H1 (cell line): Measurements from ENCODE around the gene CABP1. TPM values are rescaled to one million over a fixed set of nuclear protein-coding genes. Genes with fewer than 3 reads are reported as not detected.

Experiments used
- CTCF ChIA-PET: fragments of 300-600 bp; sonication (Branson Sonifier 250); formaldehyde crosslinking; loops from one replicate; lab custom pipeline; 2021; ENCODE audit not compliant: partially characterized antibody; lab: Charles Lee
- POLR2A ChIA-PET: fragments of 300-600 bp; sonication (Branson Sonifier 250); formaldehyde crosslinking; loops from one replicate; lab custom pipeline; 2021; ENCODE audit warnings: inconsistent platforms; ENCODE audit not compliant: partially characterized antibody; lab: Charles Lee
- DNase-seq, 2 experiments: peaks; one replicate each; pipeline versions ENCODE4 v3.0.0 to v3.0.0-alpha.2; 2010 to 2022; ENCODE audit warnings: low spot score in 2 of 2, low read depth in 1 of 2, mixed read lengths in 1 of 2
- FAIRE-seq: peaks from 2 replicates; lab custom pipeline; 2011; peaks lifted over from hg19 to GRCh38; lab: Jason Lieb, UNC
- H2AFZ ChIP-seq: 2 replicates; pipeline ENCODE4 v1.8.1; 2012; ENCODE audit warnings: low read length, inconsistent platforms
- H2AK5ac ChIP-seq: 2 replicates; pipeline ENCODE4 v1.6.1; 2013; ENCODE audit warnings: low read depth, low read length
- H2BK120ac ChIP-seq: replicated peaks from 2 replicates; pipeline ENCODE3; 2013; ENCODE audit warnings: low read depth, low read length, inconsistent platforms
- H2BK12ac ChIP-seq: 2 replicates; pipeline ENCODE4 v1.6.1; 2013; ENCODE audit warnings: low read depth, low read length
- H2BK15ac ChIP-seq: 2 replicates; pipeline ENCODE4 v1.6.1; 2013; ENCODE audit warnings: low read length
- H2BK20ac ChIP-seq: 2 replicates; pipeline ENCODE4 v1.6.1; 2013; ENCODE audit warnings: low read length
- H2BK5ac ChIP-seq: 2 replicates; pipeline ENCODE4 v1.6.1; 2013; ENCODE audit warnings: low read depth, low read length
- H3K14ac ChIP-seq: 2 replicates; pipeline ENCODE4 v1.6.1; 2013; ENCODE audit warnings: inconsistent platforms; ENCODE audit not compliant: insufficient read length
- H3K18ac ChIP-seq: 2 replicates; pipeline ENCODE4 v1.6.1; 2013; ENCODE audit warnings: low read length; ENCODE audit errors: extremely low read depth
- H3K23ac ChIP-seq: 2 replicates; pipeline ENCODE4 v1.6.1; 2013; ENCODE audit warnings: inconsistent platforms; ENCODE audit not compliant: insufficient read length
- H3K23me2 ChIP-seq: 2 replicates; pipeline ENCODE4 v1.6.1; 2013; ENCODE audit warnings: low read depth, low read length
- H3K27ac ChIP-seq: 2 replicates; pipeline ENCODE4 v1.6.1; 2011; ENCODE audit warnings: low read depth, low read length, inconsistent platforms
- H3K27me3 ChIP-seq, 4 experiments: replicated peaks in 1 of 4; 1 replicate in 1 of 4; 2 replicates in 3 of 4; pipeline versions ENCODE4 v1.6.1 to v1.8.1; 2011 to 2013; ENCODE audit warnings: low read length in 3 of 4, mild to moderate bottlenecking in 3 of 4, inconsistent platforms in 2 of 4, mixed read lengths in 2 of 4, moderate library complexity in 1 of 4; ENCODE audit not compliant: control insufficient read depth in 3 of 4, insufficient read depth in 3 of 4; ENCODE audit errors: extremely low read depth in 1 of 4
- H3K36me3 ChIP-seq, 4 experiments: 2 replicates each; pipeline versions ENCODE4 v1.6.1 to v1.8.1; 2011 to 2013; ENCODE audit warnings: mild to moderate bottlenecking in 4 of 4, low read length in 3 of 4, moderate library complexity in 2 of 4, control low read depth in 1 of 4, inconsistent platforms in 1 of 4; ENCODE audit not compliant: insufficient read depth in 4 of 4, control insufficient read depth in 2 of 4
- H3K4ac ChIP-seq: replicated peaks from 2 replicates; pipeline ENCODE3; 2013; ENCODE audit warnings: low read length, low read depth, mixed read lengths, inconsistent platforms; ENCODE audit not compliant: insufficient read length
- H3K4me1 ChIP-seq, 4 experiments: replicated peaks in 1 of 4; 1 replicate in 1 of 4; 2 replicates in 3 of 4; pipeline versions ENCODE4 v1.6.1 to v1.8.1; 2011 to 2013; ENCODE audit warnings: low read length in 3 of 4, inconsistent platforms in 2 of 4, mixed read lengths in 1 of 4; ENCODE audit not compliant: insufficient read depth in 4 of 4, control insufficient read depth in 3 of 4
- H3K4me2 ChIP-seq, 2 experiments: 2 replicates each; pipeline versions ENCODE4 v1.6.1 to v1.8.1; 2011 to 2013; ENCODE audit warnings: low read depth in 2 of 2, low read length in 2 of 2, control low read depth in 1 of 2, inconsistent platforms in 1 of 2, mild to moderate bottlenecking in 1 of 2; ENCODE audit not compliant: insufficient read depth in 1 of 2
- H3K4me3 ChIP-seq, 4 experiments: fragments of 200-600, 300-600 bp in 1 of 4; sonication (generic), shearing (Covaris generic), sonication (Bioruptor Twin) in 1 of 4; 2 replicates each; pipeline versions ENCODE4 v1.5.1 to v1.8.1; 2011 to 2016; ENCODE audit warnings: low read length in 4 of 4, low read depth in 3 of 4, control low read depth in 2 of 4, inconsistent platforms in 2 of 4, mild to moderate bottlenecking in 2 of 4, mixed read lengths in 1 of 4, moderate library complexity in 1 of 4; ENCODE audit not compliant: insufficient read depth in 2 of 4; ENCODE audit errors: extremely low read depth in 1 of 4
- H3K56ac ChIP-seq: replicated peaks from 2 replicates; pipeline ENCODE3; 2013; ENCODE audit warnings: low read depth, mild to moderate bottlenecking, mixed read lengths, low read length, inconsistent platforms; ENCODE audit not compliant: insufficient read length
- H3K79me1 ChIP-seq: 2 replicates; pipeline ENCODE4 v1.6.1; 2013; ENCODE audit warnings: low read depth, low read length, control low read depth
- H3K79me2 ChIP-seq, 2 experiments: 2 replicates each; pipeline versions ENCODE4 v1.6.1 to v1.8.1; 2012 to 2013; ENCODE audit warnings: low read length in 2 of 2, mild to moderate bottlenecking in 2 of 2, inconsistent platforms in 1 of 2; ENCODE audit not compliant: insufficient read depth in 2 of 2, control insufficient read depth in 1 of 2
- H3K9ac ChIP-seq, 4 experiments: replicated peaks in 1 of 4; 1 replicate in 1 of 4; 2 replicates in 3 of 4; pipeline versions ENCODE4 v1.6.1 to v1.8.1; 2011 to 2013; ENCODE audit warnings: low read depth in 3 of 4, low read length in 3 of 4, control low read depth in 2 of 4, mild to moderate bottlenecking in 2 of 4, moderate library complexity in 2 of 4, inconsistent platforms in 1 of 4; ENCODE audit errors: extremely low read depth in 1 of 4
- H3K9me3 ChIP-seq, 2 experiments: 2 replicates each; pipeline versions ENCODE4 v1.6.1 to v1.8.1; 2012 to 2013; ENCODE audit warnings: mild to moderate bottlenecking in 2 of 2, moderate library complexity in 2 of 2, control low read depth in 1 of 2, inconsistent platforms in 1 of 2, low read depth in 1 of 2, low read length in 1 of 2, mixed read lengths in 1 of 2; ENCODE audit not compliant: insufficient read depth in 2 of 2
- H4K20me1 ChIP-seq, 2 experiments: replicated peaks in 1 of 2; 2 replicates each; pipeline versions ENCODE3 to v1.8.1; 2011 to 2013; ENCODE audit warnings: inconsistent platforms in 2 of 2, low read length in 2 of 2, mild to moderate bottlenecking in 1 of 2; ENCODE audit not compliant: insufficient read depth in 2 of 2, control insufficient read depth in 1 of 2
- H4K5ac ChIP-seq: 2 replicates; pipeline ENCODE4 v1.6.1; 2013; ENCODE audit warnings: low read length, low read depth, mixed read lengths, inconsistent platforms; ENCODE audit not compliant: insufficient read length
- H4K8ac ChIP-seq: 2 replicates; pipeline ENCODE4 v1.8.0; 2013; ENCODE audit warnings: mild to moderate bottlenecking, moderate library complexity, low read length, inconsistent platforms; ENCODE audit not compliant: insufficient read depth; ENCODE audit errors: extremely low read depth
- H4K91ac ChIP-seq: replicated peaks from 2 replicates; pipeline ENCODE3; 2013; ENCODE audit warnings: low read length, mixed read lengths, inconsistent platforms; ENCODE audit not compliant: insufficient read length
- ASH2L ChIP-seq: fragments of 200-600, 300-600 bp; sonication (generic); IDR thresholded peaks from one replicate; pipeline ENCODE4 v1.7.1; 2017; ENCODE audit warnings: low read length
- ATF2 ChIP-seq: IDR thresholded peaks from 2 replicates; pipeline ENCODE4 v1.6.1; 2012; ENCODE audit warnings: low read length, inconsistent platforms
- EP300 ChIP-seq, 2 experiments: IDR thresholded peaks; 1 replicate in 1 of 2; 2 replicates in 1 of 2; pipeline ENCODE4 v1.6.1; 2011 to 2012; ENCODE audit warnings: low read depth in 2 of 2, low read length in 2 of 2, mild to moderate bottlenecking in 2 of 2, borderline replicate concordance in 1 of 2, inconsistent platforms in 1 of 2, moderate library complexity in 1 of 2
- HDAC2 ChIP-seq, 2 experiments: fragments of 300-600 bp in 1 of 2; sonication (generic) in 1 of 2; IDR thresholded peaks; 2 replicates each; pipeline ENCODE4 v1.6.1; 2011 to 2012; ENCODE audit warnings: low read depth in 2 of 2, low read length in 2 of 2, mild to moderate bottlenecking in 2 of 2, moderate library complexity in 2 of 2, borderline replicate concordance in 1 of 2, inconsistent platforms in 1 of 2
- JUN ChIP-seq: IDR thresholded peaks from 2 replicates; pipeline ENCODE4 v1.6.1; 2011; ENCODE audit warnings: low read depth, mild to moderate bottlenecking, improper control_type of control experiment, low read length
- KDM1A ChIP-seq: fragments of 200-600, 300-600 bp; sonication (generic); IDR thresholded peaks from 2 replicates; pipeline ENCODE4 v1.7.1; 2016; ENCODE audit warnings: mild to moderate bottlenecking, low read length, borderline replicate concordance
- RAD21 ChIP-seq, 2 experiments: IDR thresholded peaks in 1 of 2; conservative IDR thresholded peaks in 1 of 2; 2 replicates each; pipeline ENCODE4 v1.6.1; 2011; ENCODE audit warnings: low read depth in 2 of 2, low read length in 2 of 2, improper control_type of control experiment in 1 of 2, inconsistent platforms in 1 of 2, mild to moderate bottlenecking in 1 of 2, moderate library complexity in 1 of 2
- SIRT6 ChIP-seq: IDR thresholded peaks from one replicate; pipeline ENCODE4 v1.7.1; 2012; ENCODE audit warnings: low read length, inconsistent platforms
- SRF ChIP-seq: IDR thresholded peaks from 2 replicates; pipeline ENCODE4 v1.6.1; 2011; ENCODE audit warnings: mild to moderate bottlenecking, low read depth, low read length, moderate library complexity
- TAF7 ChIP-seq: optimal IDR thresholded peaks from 2 replicates; pipeline ENCODE3; 2011; ENCODE audit warnings: low read depth, mild to moderate bottlenecking, inconsistent platforms, low read length, moderate library complexity, borderline replicate concordance
- TBP ChIP-seq: IDR thresholded peaks from 2 replicates; pipeline ENCODE4 v1.6.1; 2011; ENCODE audit warnings: low read depth, low read length, improper control_type of control experiment
- TCF12 ChIP-seq: IDR thresholded peaks from 2 replicates; pipeline ENCODE4 v1.6.1; 2011; ENCODE audit warnings: low read depth, mild to moderate bottlenecking, low read length
- WGBS, 2 experiments: shearing (Covaris generic) in 1 of 2; methylation state at CpG; one replicate each; pipeline versions ENCODE4 v1.1.6 to v1.1.7; 2013 to 2015; ENCODE audit warnings: low lambda C conversion rate in 2 of 2, mixed read lengths in 2 of 2, inconsistent platforms in 1 of 2, low coverage in 1 of 2, missing lambda C conversion rate in 1 of 2; ENCODE audit not compliant: insufficient replicate concordance in 2 of 2, insufficient coverage in 1 of 2, insufficient read length in 1 of 2; ENCODE audit errors: extremely low coverage in 1 of 2, missing lambda C conversion rate in 1 of 2; 5-methylcytosine and 5-hydroxymethylcytosine counted together
- polyA plus RNA-seq, 7 experiments: library from polyadenylated mRNA; depleted of rRNA in 3 of 7; stranded (reverse) in 5 of 7; unstranded in 2 of 7; fragments of >200 nt in 5 of 7; fragments of 200-250 nt in 2 of 7; gene quantifications; 1 replicate in 5 of 7; 2 replicates in 1 of 7; 4 replicates in 1 of 7; pipeline versions ENCODE4 v1.2.1 to v1.2.3, GENCODE V29; 2011 to 2013; ENCODE audit warnings: missing spikeins in 2 of 7, mixed read lengths in 2 of 7
- total RNA-seq: library from RNA; stranded (reverse); fragmentation: NEBNext Ultra II Directional; extraction: Animal tissue kit (Norgen Biotek cat#: 25700); gene quantifications from 2 replicates; pipeline ENCODE4 v1.2.1, GENCODE V29; 2021

Gene CABP1
- total and polyA plus RNA-seq, 2 of the 8 experiments (the other 6 are each of a cell fraction or from before 2014, with no cell fraction given), result 3.9 to 7.4 TPM

DNA sequence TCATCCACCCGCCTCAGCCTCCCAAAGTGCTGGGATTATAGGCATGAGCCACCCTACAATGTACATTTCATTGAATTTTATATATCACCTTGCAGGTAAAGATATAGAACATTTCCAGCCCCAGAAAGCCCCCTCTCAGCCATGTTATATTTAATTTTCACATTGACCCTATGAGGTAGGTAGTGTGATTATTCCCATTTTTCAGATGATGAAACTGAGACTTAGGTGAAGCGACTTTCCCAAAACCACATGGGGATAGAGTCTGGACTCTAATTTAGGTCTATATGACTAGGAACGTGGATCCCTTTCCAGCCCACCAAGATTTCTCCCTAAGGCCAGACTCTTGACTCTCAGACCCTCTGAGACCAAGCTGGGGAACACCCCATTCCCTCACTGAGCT lies 43.5 kb upstream of the CABP1 start:
- no peak overlapping the region for H3K9ac ChIP-seq
- H2BK5ac ChIP-seq, result no peak overlapping the region
- H3K23ac ChIP-seq, result no peak overlapping the region
- H2AK5ac ChIP-seq, result no peak overlapping the region
- FAIRE-seq (no peak), DNase-seq (no peak)
- no peak overlapping the region for H3K27ac ChIP-seq
- H3K36me3 ChIP-seq, result no peaks in the 10 kb centered on the region
- ChIA-PET POLR2A (interaction anchor here (1.0 kb wide), 1 partner anchor 15 kb away, joined by 3 read pairs; no protein-coding TSS in a partner anchor), CTCF (interaction anchor here (0.9 to 2.8 kb wide), 4 partner anchors 7 to 52 kb away, joined by 5 to 20 read pairs (median 6); partner anchors contain the start of gene POP5)
- 90% methylated on average over 3 of the region's 3 CpGs; no CpG with 5 or more reads in 1 of the 2 experiments for WGBS, 2 experiments
- H2AFZ ChIP-seq, result no peak overlapping the region
- no peaks in the 10 kb centered on the region for H4K20me1 ChIP-seq
- peaks cover 3% of the 10 kb centered on the region; the same call in 1 of the 2 replicates for H3K23me2 ChIP-seq
- no peak overlapping the region for H3K14ac ChIP-seq
- H3K79me1 ChIP-seq, result no peaks in the 10 kb centered on the region
- no peak overlapping the region for H2BK20ac ChIP-seq
- H3K56ac ChIP-seq, result no peak overlapping the region
- no peak overlapping the region for H4K5ac ChIP-seq
- no peak overlapping the region for H4K8ac ChIP-seq
- no peak overlapping the region for H2BK12ac ChIP-seq
- no peak overlapping the region for H2BK15ac ChIP-seq
- no peak overlapping the region for H2BK120ac ChIP-seq
- H3K4ac ChIP-seq, result no peak overlapping the region
- no peaks in the 10 kb centered on the region for H3K9me3 ChIP-seq
- H3K4me3 ChIP-seq, result no peak overlapping the region
- H3K4me2 ChIP-seq, result no peak overlapping the region
- no peaks in the 10 kb centered on the region for H3K79me2 ChIP-seq
- H3K4me1 ChIP-seq, result peaks cover 0 to 5% (median 2%) of the 10 kb centered on the region in 4 experiments; a peak in 6 of 7 replicates
- no peaks in the 10 kb centered on the region for H3K27me3 ChIP-seq
- no peak overlapping the region for H4K91ac ChIP-seq
- no peak overlapping the region for H3K18ac ChIP-seq
- TF ChIP-seq KDM1A, result no peak
- no peak for TF ChIP-seq SIRT6
- no peak for TF ChIP-seq ATF2
- TF ChIP-seq TBP, result no peak
- no peak for TF ChIP-seq TAF7
- no peak for TF ChIP-seq TCF12
- no peak for TF ChIP-seq ASH2L
- no peak for TF ChIP-seq HDAC2 (IDR thresholded peaks at IDR 0.05; ENCODE audit: borderline replicate concordance in 1 of 2, low read depth in 2 of 2, low read length in 2 of 2)
- no peak for TF ChIP-seq JUN
- TF ChIP-seq SRF, result no peak
- no peak for TF ChIP-seq RAD21 (IDR thresholded peaks at IDR 0.05 in 1 of 2, conservative IDR thresholded peaks at IDR 0.05 in 1 of 2; ENCODE audit: low read depth in 2 of 2, low read length in 2 of 2)
- TF ChIP-seq EP300 (IDR thresholded peaks at IDR 0.05; ENCODE audit: borderline replicate concordance in 1 of 2, low read depth in 2 of 2, low read length in 2 of 2), result no peak
